H1 (cell line): ENCODE measurements around the gene PTPN3. TPM values are rescaled to one million over a fixed set of nuclear protein-coding genes. Genes with fewer than 3 reads are reported as not detected.

Source experiments
- CTCF ChIA-PET: fragments of 300-600 bp; sonication (Branson Sonifier 250); formaldehyde crosslinking; loops from one replicate; lab custom pipeline; 2021; ENCODE audit not compliant: partially characterized antibody; lab: Charles Lee
- POLR2A ChIA-PET: fragments of 300-600 bp; sonication (Branson Sonifier 250); formaldehyde crosslinking; loops from one replicate; lab custom pipeline; 2021; ENCODE audit warnings: inconsistent platforms; ENCODE audit not compliant: partially characterized antibody; lab: Charles Lee
- DNase-seq, 2 experiments: peaks; one replicate each; pipeline versions ENCODE4 v3.0.0 to v3.0.0-alpha.2; 2010 to 2022; ENCODE audit warnings: low spot score in 2 of 2, low read depth in 1 of 2, mixed read lengths in 1 of 2
- FAIRE-seq: peaks from 2 replicates; lab custom pipeline; 2011; peaks lifted over from hg19 to GRCh38; lab: Jason Lieb, UNC
- H2AFZ ChIP-seq: 2 replicates; pipeline ENCODE4 v1.8.1; 2012; ENCODE audit warnings: low read length, inconsistent platforms
- H2AK5ac ChIP-seq: 2 replicates; pipeline ENCODE4 v1.6.1; 2013; ENCODE audit warnings: low read depth, low read length
- H2BK120ac ChIP-seq: replicated peaks from 2 replicates; pipeline ENCODE3; 2013; ENCODE audit warnings: low read depth, low read length, inconsistent platforms
- H2BK12ac ChIP-seq: 2 replicates; pipeline ENCODE4 v1.6.1; 2013; ENCODE audit warnings: low read depth, low read length
- H2BK15ac ChIP-seq: 2 replicates; pipeline ENCODE4 v1.6.1; 2013; ENCODE audit warnings: low read length
- H2BK20ac ChIP-seq: 2 replicates; pipeline ENCODE4 v1.6.1; 2013; ENCODE audit warnings: low read length
- H2BK5ac ChIP-seq: 2 replicates; pipeline ENCODE4 v1.6.1; 2013; ENCODE audit warnings: low read depth, low read length
- H3K14ac ChIP-seq: 2 replicates; pipeline ENCODE4 v1.6.1; 2013; ENCODE audit warnings: inconsistent platforms; ENCODE audit not compliant: insufficient read length
- H3K18ac ChIP-seq: 2 replicates; pipeline ENCODE4 v1.6.1; 2013; ENCODE audit warnings: low read length; ENCODE audit errors: extremely low read depth
- H3K23ac ChIP-seq: 2 replicates; pipeline ENCODE4 v1.6.1; 2013; ENCODE audit warnings: inconsistent platforms; ENCODE audit not compliant: insufficient read length
- H3K23me2 ChIP-seq: 2 replicates; pipeline ENCODE4 v1.6.1; 2013; ENCODE audit warnings: low read depth, low read length
- H3K27ac ChIP-seq: 2 replicates; pipeline ENCODE4 v1.6.1; 2011; ENCODE audit warnings: low read depth, low read length, inconsistent platforms
- H3K27me3 ChIP-seq, 4 experiments: replicated peaks in 1 of 4; 1 replicate in 1 of 4; 2 replicates in 3 of 4; pipeline versions ENCODE4 v1.6.1 to v1.8.1; 2011 to 2013; ENCODE audit warnings: low read length in 3 of 4, mild to moderate bottlenecking in 3 of 4, inconsistent platforms in 2 of 4, mixed read lengths in 2 of 4, moderate library complexity in 1 of 4; ENCODE audit not compliant: control insufficient read depth in 3 of 4, insufficient read depth in 3 of 4; ENCODE audit errors: extremely low read depth in 1 of 4
- H3K36me3 ChIP-seq, 4 experiments: 2 replicates each; pipeline versions ENCODE4 v1.6.1 to v1.8.1; 2011 to 2013; ENCODE audit warnings: mild to moderate bottlenecking in 4 of 4, low read length in 3 of 4, moderate library complexity in 2 of 4, control low read depth in 1 of 4, inconsistent platforms in 1 of 4; ENCODE audit not compliant: insufficient read depth in 4 of 4, control insufficient read depth in 2 of 4
- H3K4ac ChIP-seq: replicated peaks from 2 replicates; pipeline ENCODE3; 2013; ENCODE audit warnings: low read length, low read depth, mixed read lengths, inconsistent platforms; ENCODE audit not compliant: insufficient read length
- H3K4me1 ChIP-seq, 4 experiments: replicated peaks in 1 of 4; 1 replicate in 1 of 4; 2 replicates in 3 of 4; pipeline versions ENCODE4 v1.6.1 to v1.8.1; 2011 to 2013; ENCODE audit warnings: low read length in 3 of 4, inconsistent platforms in 2 of 4, mixed read lengths in 1 of 4; ENCODE audit not compliant: insufficient read depth in 4 of 4, control insufficient read depth in 3 of 4
- H3K4me2 ChIP-seq, 2 experiments: 2 replicates each; pipeline versions ENCODE4 v1.6.1 to v1.8.1; 2011 to 2013; ENCODE audit warnings: low read depth in 2 of 2, low read length in 2 of 2, control low read depth in 1 of 2, inconsistent platforms in 1 of 2, mild to moderate bottlenecking in 1 of 2; ENCODE audit not compliant: insufficient read depth in 1 of 2
- H3K4me3 ChIP-seq, 4 experiments: fragments of 200-600, 300-600 bp in 1 of 4; sonication (generic), shearing (Covaris generic), sonication (Bioruptor Twin) in 1 of 4; 2 replicates each; pipeline versions ENCODE4 v1.5.1 to v1.8.1; 2011 to 2016; ENCODE audit warnings: low read length in 4 of 4, low read depth in 3 of 4, control low read depth in 2 of 4, inconsistent platforms in 2 of 4, mild to moderate bottlenecking in 2 of 4, mixed read lengths in 1 of 4, moderate library complexity in 1 of 4; ENCODE audit not compliant: insufficient read depth in 2 of 4; ENCODE audit errors: extremely low read depth in 1 of 4
- H3K56ac ChIP-seq: replicated peaks from 2 replicates; pipeline ENCODE3; 2013; ENCODE audit warnings: low read depth, mild to moderate bottlenecking, mixed read lengths, low read length, inconsistent platforms; ENCODE audit not compliant: insufficient read length
- H3K79me1 ChIP-seq: 2 replicates; pipeline ENCODE4 v1.6.1; 2013; ENCODE audit warnings: low read depth, low read length, control low read depth
- H3K79me2 ChIP-seq, 2 experiments: 2 replicates each; pipeline versions ENCODE4 v1.6.1 to v1.8.1; 2012 to 2013; ENCODE audit warnings: low read length in 2 of 2, mild to moderate bottlenecking in 2 of 2, inconsistent platforms in 1 of 2; ENCODE audit not compliant: insufficient read depth in 2 of 2, control insufficient read depth in 1 of 2
- H3K9ac ChIP-seq, 4 experiments: replicated peaks in 1 of 4; 1 replicate in 1 of 4; 2 replicates in 3 of 4; pipeline versions ENCODE4 v1.6.1 to v1.8.1; 2011 to 2013; ENCODE audit warnings: low read depth in 3 of 4, low read length in 3 of 4, control low read depth in 2 of 4, mild to moderate bottlenecking in 2 of 4, moderate library complexity in 2 of 4, inconsistent platforms in 1 of 4; ENCODE audit errors: extremely low read depth in 1 of 4
- H3K9me3 ChIP-seq, 2 experiments: 2 replicates each; pipeline versions ENCODE4 v1.6.1 to v1.8.1; 2012 to 2013; ENCODE audit warnings: mild to moderate bottlenecking in 2 of 2, moderate library complexity in 2 of 2, control low read depth in 1 of 2, inconsistent platforms in 1 of 2, low read depth in 1 of 2, low read length in 1 of 2, mixed read lengths in 1 of 2; ENCODE audit not compliant: insufficient read depth in 2 of 2
- H4K20me1 ChIP-seq, 2 experiments: replicated peaks in 1 of 2; 2 replicates each; pipeline versions ENCODE3 to v1.8.1; 2011 to 2013; ENCODE audit warnings: inconsistent platforms in 2 of 2, low read length in 2 of 2, mild to moderate bottlenecking in 1 of 2; ENCODE audit not compliant: insufficient read depth in 2 of 2, control insufficient read depth in 1 of 2
- H4K5ac ChIP-seq: 2 replicates; pipeline ENCODE4 v1.6.1; 2013; ENCODE audit warnings: low read length, low read depth, mixed read lengths, inconsistent platforms; ENCODE audit not compliant: insufficient read length
- H4K8ac ChIP-seq: 2 replicates; pipeline ENCODE4 v1.8.0; 2013; ENCODE audit warnings: mild to moderate bottlenecking, moderate library complexity, low read length, inconsistent platforms; ENCODE audit not compliant: insufficient read depth; ENCODE audit errors: extremely low read depth
- H4K91ac ChIP-seq: replicated peaks from 2 replicates; pipeline ENCODE3; 2013; ENCODE audit warnings: low read length, mixed read lengths, inconsistent platforms; ENCODE audit not compliant: insufficient read length
- BACH1 ChIP-seq: IDR thresholded peaks from 2 replicates; pipeline ENCODE4 v1.6.1; 2012; ENCODE audit warnings: low read length, improper control_type of control experiment
- WGBS, 2 experiments: shearing (Covaris generic) in 1 of 2; methylation state at CpG; one replicate each; pipeline versions ENCODE4 v1.1.6 to v1.1.7; 2013 to 2015; ENCODE audit warnings: low lambda C conversion rate in 2 of 2, mixed read lengths in 2 of 2, inconsistent platforms in 1 of 2, low coverage in 1 of 2, missing lambda C conversion rate in 1 of 2; ENCODE audit not compliant: insufficient replicate concordance in 2 of 2, insufficient coverage in 1 of 2, insufficient read length in 1 of 2; ENCODE audit errors: extremely low coverage in 1 of 2, missing lambda C conversion rate in 1 of 2; 5-methylcytosine and 5-hydroxymethylcytosine counted together
- polyA plus RNA-seq, 7 experiments: library from polyadenylated mRNA; depleted of rRNA in 3 of 7; stranded (reverse) in 5 of 7; unstranded in 2 of 7; fragments of >200 nt in 5 of 7; fragments of 200-250 nt in 2 of 7; gene quantifications; 1 replicate in 5 of 7; 2 replicates in 1 of 7; 4 replicates in 1 of 7; pipeline versions ENCODE4 v1.2.1 to v1.2.3, GENCODE V29; 2011 to 2013; ENCODE audit warnings: missing spikeins in 2 of 7, mixed read lengths in 2 of 7
- total RNA-seq: library from RNA; stranded (reverse); fragmentation: NEBNext Ultra II Directional; extraction: Animal tissue kit (Norgen Biotek cat#: 25700); gene quantifications from 2 replicates; pipeline ENCODE4 v1.2.1, GENCODE V29; 2021

The PTPN3 gene
- total and polyA plus RNA-seq, 2 of the 8 experiments (the other 6 are each of a cell fraction or from before 2014, with no cell fraction given) = 2.9 to 3.7 TPM

DNA sequence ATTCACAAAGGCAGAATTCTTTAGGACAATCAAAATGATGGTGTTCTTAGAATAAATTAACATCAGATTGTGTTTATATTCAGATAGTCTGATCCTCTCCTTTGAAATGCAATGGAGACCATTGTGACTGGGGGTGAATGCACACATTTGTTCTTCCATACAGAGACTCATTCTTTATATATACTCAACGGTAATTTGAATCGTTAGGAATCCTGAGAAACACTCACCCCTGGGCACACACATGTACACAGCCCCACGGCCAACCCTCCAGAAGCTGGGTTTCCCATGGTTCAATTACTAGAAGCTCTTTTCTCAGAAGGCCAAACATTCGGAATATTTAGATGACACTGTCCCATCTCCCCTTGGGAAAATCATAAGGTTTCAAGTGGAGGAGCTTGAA, 119.8 kb downstream of the PTPN3 start:
- H3K9ac ChIP-seq = no peak overlapping the region
- no peak overlapping the region for H2BK20ac ChIP-seq
- H2BK12ac ChIP-seq = no peak overlapping the region
- H3K23ac ChIP-seq = no peak overlapping the region
- no peak overlapping the region for H3K56ac ChIP-seq
- no peak for DNase-seq
- WGBS, 2 experiments = 94% methylated on average over 4 of the region's 4 CpGs; no CpG with 5 or more reads in 1 of the 2 experiments
- no peak overlapping the region for H2BK5ac ChIP-seq
- H4K20me1 ChIP-seq = no peaks in the 10 kb centered on the region
- no peak overlapping the region for H4K8ac ChIP-seq
- no peaks in the 10 kb centered on the region for H3K23me2 ChIP-seq
- no peak for FAIRE-seq
- H3K18ac ChIP-seq = no peak overlapping the region
- ChIA-PET POLR2A (no interaction called here), CTCF (interaction anchor here (0.6 to 1.5 kb wide), 3 partner anchors 28 to 62 kb away, joined by 3 to 5 read pairs (median 4); no protein-coding TSS in a partner anchor)
- H2BK15ac ChIP-seq = no peak overlapping the region
- no peak for TF ChIP-seq BACH1
- no peaks in the 10 kb centered on the region for H3K79me2 ChIP-seq
- H3K79me1 ChIP-seq = no peaks in the 10 kb centered on the region
- no peak overlapping the region for H3K27ac ChIP-seq
- H4K91ac ChIP-seq = no peak overlapping the region
- peaks cover 0 to 3% (median 0%) of the 10 kb centered on the region in 4 experiments; a peak in 3 of 8 replicates for H3K36me3 ChIP-seq
- H3K4me3 ChIP-seq = no peak overlapping the region
- H3K27me3 ChIP-seq = no peaks in the 10 kb centered on the region
- no peak overlapping the region for H2BK120ac ChIP-seq
- no peak overlapping the region for H4K5ac ChIP-seq
- no peak overlapping the region for H2AFZ ChIP-seq
- H3K4me1 ChIP-seq = no peaks in the 10 kb centered on the region; a peak in 2 of 7 replicates
- H3K14ac ChIP-seq = no peak overlapping the region
- no peak overlapping the region for H2AK5ac ChIP-seq
- H3K4me2 ChIP-seq = no peak overlapping the region
- H3K9me3 ChIP-seq = no peaks in the 10 kb centered on the region
- H3K4ac ChIP-seq = no peak overlapping the region
